ENCODE data around the gene ZNF577.

The ZNF577 gene

DNA sequence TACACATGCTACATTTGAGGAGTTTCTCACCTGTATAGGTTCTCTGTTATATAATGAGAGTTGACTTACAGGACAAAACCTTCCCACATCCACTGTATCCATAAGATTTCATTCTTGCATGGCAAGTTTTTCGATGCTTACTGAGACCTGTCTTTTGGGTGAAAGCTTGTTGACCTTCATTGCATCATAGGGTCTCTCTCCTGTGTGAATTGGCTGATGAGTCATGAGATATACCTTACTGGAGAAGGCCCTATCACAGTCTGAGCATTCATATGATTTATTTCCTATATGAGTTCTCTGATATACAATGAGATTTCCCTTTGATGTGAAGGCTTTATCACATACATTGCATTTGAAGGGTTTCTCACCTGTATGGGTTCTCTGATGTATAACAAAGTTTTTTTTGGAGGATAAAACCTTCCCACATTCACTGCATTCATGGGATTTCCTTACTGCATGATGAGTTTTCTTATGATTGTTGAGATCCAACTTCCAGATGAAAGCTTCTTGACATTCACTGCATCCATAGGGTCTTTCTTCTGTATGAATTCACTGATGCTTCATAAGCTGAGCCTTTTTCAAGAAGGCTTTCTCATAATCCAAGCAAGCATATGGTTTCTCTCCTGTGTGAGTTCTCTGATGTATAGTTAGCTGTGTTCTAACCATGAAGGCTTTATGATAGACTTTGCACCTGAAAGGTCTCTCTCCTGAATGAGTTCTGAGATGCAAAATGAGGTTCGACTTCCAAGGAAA, 25.7 kb downstream of the ZNF577 start:
- TF ChIP-seq, protein P1, sequence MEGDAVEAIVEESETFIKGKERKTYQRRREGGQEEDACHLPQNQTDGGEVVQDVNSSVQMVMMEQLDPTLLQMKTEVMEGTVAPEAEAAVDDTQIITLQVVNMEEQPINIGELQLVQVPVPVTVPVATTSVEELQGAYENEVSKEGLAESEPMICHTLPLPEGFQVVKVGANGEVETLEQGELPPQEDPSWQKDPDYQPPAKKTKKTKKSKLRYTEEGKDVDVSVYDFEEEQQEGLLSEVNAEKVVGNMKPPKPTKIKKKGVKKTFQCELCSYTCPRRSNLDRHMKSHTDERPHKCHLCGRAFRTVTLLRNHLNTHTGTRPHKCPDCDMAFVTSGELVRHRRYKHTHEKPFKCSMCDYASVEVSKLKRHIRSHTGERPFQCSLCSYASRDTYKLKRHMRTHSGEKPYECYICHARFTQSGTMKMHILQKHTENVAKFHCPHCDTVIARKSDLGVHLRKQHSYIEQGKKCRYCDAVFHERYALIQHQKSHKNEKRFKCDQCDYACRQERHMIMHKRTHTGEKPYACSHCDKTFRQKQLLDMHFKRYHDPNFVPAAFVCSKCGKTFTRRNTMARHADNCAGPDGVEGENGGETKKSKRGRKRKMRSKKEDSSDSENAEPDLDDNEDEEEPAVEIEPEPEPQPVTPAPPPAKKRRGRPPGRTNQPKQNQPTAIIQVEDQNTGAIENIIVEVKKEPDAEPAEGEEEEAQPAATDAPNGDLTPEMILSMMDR (IDR thresholded peaks at IDR 0.05; ENCODE audit: low read depth, low read length, missing control alignments) = no peak
- no peak overlapping the region for H3K4me3 ChIP-seq (replicated peaks; ENCODE audit: low read depth, low read length)

DNA sequence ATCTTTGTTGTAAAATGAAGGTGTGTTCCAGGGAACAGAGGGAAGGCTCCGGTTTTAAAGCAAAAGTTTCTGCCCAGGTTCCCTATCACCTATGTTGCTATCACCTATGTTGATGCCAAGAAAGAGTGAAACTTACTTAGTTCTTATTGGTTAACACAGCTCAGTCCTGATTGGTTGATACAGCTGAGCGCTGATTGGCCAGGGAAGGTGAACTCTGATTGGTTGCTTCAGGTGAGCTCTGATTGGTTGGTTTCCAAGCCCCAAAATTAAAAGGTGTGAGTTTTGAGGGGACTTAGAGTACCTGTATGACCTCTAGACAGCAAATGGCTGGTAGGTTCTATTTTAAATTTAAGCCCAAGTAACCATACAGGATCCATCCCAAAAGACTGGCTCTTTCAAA, 50.6 kb downstream of the ZNF577 start:
- H3K4me3 ChIP-seq (replicated peaks; ENCODE audit: low read depth, low read length) = no peak overlapping the region
- TF ChIP-seq, protein P1 (IDR thresholded peaks at IDR 0.05; ENCODE audit: low read depth, low read length, missing control alignments) = no peak
- DNase-seq (ENCODE audit: extremely low read depth, low read depth) = no peak

More for the DNA sequence above, 25.7 kb downstream of the ZNF577 start:
- DNase-seq (ENCODE audit: extremely low read depth, low read depth) = no peak

DNA sequence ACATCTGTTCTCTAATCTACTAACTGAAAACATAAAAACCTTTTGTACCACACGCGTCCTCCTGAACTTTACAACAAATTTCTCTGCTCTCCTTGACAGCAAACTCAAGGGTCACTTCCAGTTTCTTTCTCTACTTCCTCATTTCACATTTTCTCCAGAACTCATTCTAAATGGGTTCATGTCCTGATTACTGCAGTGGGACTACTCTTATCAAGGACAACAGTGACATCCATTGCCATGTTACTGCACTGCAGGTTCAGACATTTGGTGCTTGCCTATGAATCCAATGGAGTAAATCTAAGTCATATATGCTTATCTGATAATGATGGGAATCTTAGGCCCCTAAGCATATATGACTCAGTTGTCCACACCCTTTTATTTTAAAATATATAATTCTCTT, 57.5 kb downstream of the ZNF577 start:
- TF ChIP-seq, protein P1 (IDR thresholded peaks at IDR 0.05; ENCODE audit: low read depth, low read length, missing control alignments) = no peak

DNA sequence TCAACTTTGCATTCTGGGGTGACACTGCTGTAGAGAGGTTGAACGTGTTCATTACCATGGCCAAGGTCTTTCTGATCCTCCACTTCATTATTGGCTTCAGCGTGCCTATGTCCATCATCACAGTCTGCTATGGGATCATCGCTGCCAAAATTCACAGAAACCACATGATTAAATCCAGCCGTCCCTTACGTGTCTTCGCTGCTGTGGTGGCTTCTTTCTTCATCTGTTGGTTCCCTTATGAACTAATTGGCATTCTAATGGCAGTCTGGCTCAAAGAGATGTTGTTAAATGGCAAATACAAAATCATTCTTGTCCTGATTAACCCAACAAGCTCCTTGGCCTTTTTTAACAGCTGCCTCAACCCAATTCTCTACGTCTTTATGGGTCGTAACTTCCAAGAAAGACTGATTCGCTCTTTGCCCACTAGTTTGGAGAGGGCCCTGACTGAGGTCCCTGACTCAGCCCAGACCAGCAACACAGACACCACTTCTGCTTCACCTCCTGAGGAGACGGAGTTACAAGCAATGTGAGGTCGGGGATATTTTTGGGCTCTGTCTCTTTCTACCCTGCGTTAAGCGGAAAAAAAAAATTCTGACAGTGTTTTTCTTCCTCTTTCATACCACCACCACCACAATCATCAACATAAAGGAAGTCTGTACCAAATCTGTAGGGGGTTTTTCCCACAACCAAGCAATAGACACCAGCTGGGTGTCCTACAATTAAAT, 63.3 kb downstream of the ZNF577 start:
- TF ChIP-seq, protein P1 (IDR thresholded peaks at IDR 0.05; ENCODE audit: low read depth, low read length, missing control alignments) = no peak

More for the DNA sequence above, 57.5 kb downstream of the ZNF577 start:
- DNase-seq (ENCODE audit: extremely low read depth, low read depth) = no peak
- H3K4me3 ChIP-seq (replicated peaks; ENCODE audit: low read depth, low read length) = no peak overlapping the region

DNA sequence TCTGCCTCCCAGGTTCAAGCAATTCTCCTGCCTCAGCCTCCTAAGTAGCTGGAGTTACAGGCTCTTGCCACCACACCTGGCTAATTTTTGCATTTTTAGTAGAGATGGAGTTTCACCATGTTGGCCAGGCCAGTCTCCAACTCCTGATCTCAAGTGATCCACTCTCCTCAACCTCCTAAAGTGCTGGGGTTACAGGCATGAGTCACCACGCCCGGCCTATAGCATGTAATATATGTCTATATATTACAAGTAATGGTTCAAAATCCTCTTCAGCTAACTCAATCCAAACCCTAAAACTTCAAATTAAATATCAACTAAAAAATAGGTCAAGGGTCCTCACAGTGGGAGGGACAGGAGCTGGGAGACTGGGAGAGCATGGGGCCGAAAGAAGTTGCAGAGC, 64.8 kb downstream of the ZNF577 start:
- TF ChIP-seq, protein P1 (IDR thresholded peaks at IDR 0.05; ENCODE audit: low read depth, low read length, missing control alignments) = no peak
- DNase-seq (ENCODE audit: extremely low read depth, low read depth) = no peak
- no peak overlapping the region for H3K4me3 ChIP-seq (replicated peaks; ENCODE audit: low read depth, low read length)

More for the DNA sequence above, 63.3 kb downstream of the ZNF577 start:
- no peak overlapping the region for H3K4me3 ChIP-seq (replicated peaks; ENCODE audit: low read depth, low read length)
- no peak for DNase-seq (ENCODE audit: extremely low read depth, low read depth)

DNA sequence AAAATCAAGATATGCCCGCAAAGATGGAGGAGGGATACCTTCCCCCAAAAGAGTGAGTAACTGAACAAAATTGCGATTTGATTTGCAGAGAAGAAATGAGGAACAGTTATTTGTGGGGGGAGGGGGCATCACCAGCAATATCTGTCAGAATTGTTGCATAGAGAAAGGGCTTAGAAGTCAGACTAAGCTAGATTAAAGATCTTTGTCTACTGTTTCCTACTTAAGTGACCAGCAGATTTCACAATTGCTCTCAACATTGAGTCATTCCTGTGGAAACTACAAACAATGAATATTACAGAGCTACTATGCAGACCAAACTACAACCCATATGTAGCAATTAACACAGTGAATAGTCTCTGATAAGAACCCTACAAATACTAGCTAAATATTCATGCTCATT, 65.4 kb downstream of the ZNF577 start:
- no peak overlapping the region for H3K4me3 ChIP-seq (replicated peaks; ENCODE audit: low read depth, low read length)
- TF ChIP-seq, protein P1 (IDR thresholded peaks at IDR 0.05; ENCODE audit: low read depth, low read length, missing control alignments) = no peak
- no peak for DNase-seq (ENCODE audit: extremely low read depth, low read depth)
